HUES6 (cell line): ENCODE results near the gene ATP2B2.

ENCODE experiments used
- H3K27ac ChIP-seq: 2 replicates; pipeline ENCODE4 v1.7.0; 2013; ENCODE audit warnings: low read depth, mild to moderate bottlenecking, low read length, inconsistent platforms
- H3K27me3 ChIP-seq: 2 replicates; pipeline ENCODE4 v1.6.1; 2013; ENCODE audit warnings: low read length; ENCODE audit not compliant: control insufficient read depth, insufficient read depth
- H3K36me3 ChIP-seq: 2 replicates; pipeline ENCODE4 v1.6.1; 2013; ENCODE audit warnings: low read length; ENCODE audit not compliant: control insufficient read depth, insufficient read depth
- H3K4me1 ChIP-seq: 2 replicates; pipeline ENCODE4 v1.6.1; 2013; ENCODE audit warnings: low read length; ENCODE audit not compliant: control insufficient read depth, insufficient read depth
- H3K4me3 ChIP-seq: 2 replicates; pipeline ENCODE4 v1.5.1; 2013; ENCODE audit warnings: low read depth, low read length
- H3K9ac ChIP-seq: one replicate; pipeline ENCODE4 v1.6.1; 2013; ENCODE audit warnings: mild to moderate bottlenecking, low read length
- H3K9me3 ChIP-seq: 2 replicates; pipeline ENCODE4 v1.6.1; 2013; ENCODE audit warnings: low read depth, low read length; ENCODE audit not compliant: control insufficient read depth, insufficient read depth

Gene ATP2B2

GRCh38 chr3:10518506-10519150 is 13.2 kb upstream of the ATP2B2 start:
- H3K27me3 ChIP-seq, result peaks cover 3% of the 10 kb centered on the region; the same call in 1 of the 2 replicates
- H3K36me3 ChIP-seq, result no peaks in the 10 kb centered on the region
- H3K9ac ChIP-seq, result no peak overlapping the region
- H3K9me3 ChIP-seq, result no peaks in the 10 kb centered on the region
- H3K4me1 ChIP-seq, result peaks cover 5% of the 10 kb centered on the region; the same call in 1 of the 2 replicates
- no peak overlapping the region for H3K27ac ChIP-seq
- H3K4me3 ChIP-seq, result no peak overlapping the region

- Histone ChIP-seq H3K4me1 (peaks cover 5% of the 10 kb centered on the region; the same call in 1 of the 2 replicates), H3K4me3 (no peak overlapping the region), H3K27me3 (peaks cover 3% of the 10 kb centered on the region; the same call in 1 of the 2 replicates), H3K9me3 (no peaks in the 10 kb centered on the region), H3K36me3 (no peaks in the 10 kb centered on the region), H3K9ac (no peak overlapping the region), H3K27ac (no peak overlapping the region)
These were observed 12.2 kb upstream of the ATP2B2 start for GRCh38 chr3:10517627-10518026.

DNA sequence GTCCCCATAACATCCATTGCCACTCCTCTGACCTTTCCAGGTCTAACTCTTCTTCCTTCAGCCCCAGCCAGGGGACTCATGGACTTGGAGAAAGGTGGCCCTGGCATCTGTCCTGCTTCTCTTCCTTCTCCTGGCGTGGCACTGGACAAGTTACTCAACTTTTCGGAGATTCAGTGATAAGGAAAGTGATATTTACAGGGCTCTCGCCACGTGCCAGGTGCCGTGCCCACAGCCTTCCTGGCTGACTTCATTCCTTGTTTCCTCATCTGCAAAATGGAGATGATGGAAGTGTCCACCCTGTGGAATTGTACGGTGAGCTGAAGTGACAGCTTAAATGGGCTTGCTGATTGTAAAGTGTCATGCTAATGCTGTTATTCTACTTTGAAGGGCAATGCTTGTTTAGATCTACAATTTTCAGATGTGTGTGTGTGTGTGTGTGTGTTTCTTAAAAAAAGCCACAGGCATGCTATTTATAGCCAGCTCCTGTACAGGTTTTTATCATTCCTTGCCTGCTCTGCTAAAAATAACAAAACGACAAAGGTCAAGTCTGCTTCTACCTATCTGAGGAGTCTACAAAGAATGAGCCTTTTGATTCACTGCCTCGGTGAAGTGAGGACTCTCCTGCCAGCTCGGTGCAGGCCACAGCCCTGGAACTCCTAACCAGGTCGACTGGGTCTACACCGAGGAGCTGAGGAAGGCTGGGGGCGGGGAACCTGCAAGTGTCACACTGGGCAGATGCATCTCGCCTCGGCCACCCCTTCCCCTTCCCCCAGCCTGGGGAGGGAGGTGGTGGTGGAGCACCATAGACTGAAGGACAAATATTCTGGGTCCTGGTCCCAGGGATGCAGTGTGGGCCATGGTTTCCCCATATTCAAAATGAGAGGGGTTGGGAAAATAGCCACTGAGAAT is 11.4 kb upstream of the ATP2B2 start:
- no peaks in the 10 kb centered on the region for H3K9me3 ChIP-seq
- peaks cover 10% of the 10 kb centered on the region; the same call in 1 of the 2 replicates for H3K4me1 ChIP-seq
- no peak overlapping the region for H3K4me3 ChIP-seq
- H3K9ac ChIP-seq, result no peak overlapping the region
- no peak overlapping the region for H3K27ac ChIP-seq
- peaks cover 3% of the 10 kb centered on the region; the same call in 1 of the 2 replicates for H3K27me3 ChIP-seq
- no peaks in the 10 kb centered on the region for H3K36me3 ChIP-seq

- no peak overlapping the region for H3K27ac ChIP-seq
- H3K4me3 ChIP-seq, result no peak overlapping the region
- H3K9me3 ChIP-seq, result no peaks in the 10 kb centered on the region
These were observed 10.6 kb upstream of the ATP2B2 start for GRCh38 chr3:10515884-10516495.

DNA sequence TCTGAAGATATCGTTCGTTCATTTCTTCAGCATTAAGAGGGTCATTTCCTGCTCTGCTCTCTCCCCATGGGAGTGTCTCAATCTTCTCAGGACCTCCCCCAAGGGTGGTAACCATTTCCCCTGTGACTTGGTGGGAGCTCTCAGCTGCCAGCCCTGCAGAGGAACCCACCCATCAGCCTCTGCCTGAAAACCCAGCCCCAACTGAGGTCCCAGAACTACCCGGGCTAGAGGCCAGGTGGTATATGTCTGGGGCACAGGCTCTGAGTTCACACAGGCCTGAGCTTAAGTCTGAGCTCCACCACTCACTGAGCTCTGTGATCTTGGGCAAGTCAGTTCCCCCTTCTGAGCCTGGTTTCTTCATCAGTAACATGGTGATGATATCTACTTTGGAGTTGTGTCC is 10.0 kb upstream of the ATP2B2 start:
- Histone ChIP-seq H3K27me3 (peaks cover 3% of the 10 kb centered on the region; the same call in 1 of the 2 replicates), H3K4me1 (peaks cover 11% of the 10 kb centered on the region; the same call in 1 of the 2 replicates), H3K36me3 (no peaks in the 10 kb centered on the region), H3K9ac (no peak overlapping the region), H3K9me3 (no peaks in the 10 kb centered on the region), H3K4me3 (no peak overlapping the region), H3K27ac (no peak overlapping the region)

More at GRCh38 chr3:10515884-10516495, 10.6 kb upstream of the ATP2B2 start:
- H3K9ac ChIP-seq, result no peak overlapping the region
- H3K36me3 ChIP-seq, result no peaks in the 10 kb centered on the region
- peaks cover 3% of the 10 kb centered on the region; the same call in 1 of the 2 replicates for H3K27me3 ChIP-seq
- H3K4me1 ChIP-seq, result peaks cover 11% of the 10 kb centered on the region; the same call in 1 of the 2 replicates

DNA sequence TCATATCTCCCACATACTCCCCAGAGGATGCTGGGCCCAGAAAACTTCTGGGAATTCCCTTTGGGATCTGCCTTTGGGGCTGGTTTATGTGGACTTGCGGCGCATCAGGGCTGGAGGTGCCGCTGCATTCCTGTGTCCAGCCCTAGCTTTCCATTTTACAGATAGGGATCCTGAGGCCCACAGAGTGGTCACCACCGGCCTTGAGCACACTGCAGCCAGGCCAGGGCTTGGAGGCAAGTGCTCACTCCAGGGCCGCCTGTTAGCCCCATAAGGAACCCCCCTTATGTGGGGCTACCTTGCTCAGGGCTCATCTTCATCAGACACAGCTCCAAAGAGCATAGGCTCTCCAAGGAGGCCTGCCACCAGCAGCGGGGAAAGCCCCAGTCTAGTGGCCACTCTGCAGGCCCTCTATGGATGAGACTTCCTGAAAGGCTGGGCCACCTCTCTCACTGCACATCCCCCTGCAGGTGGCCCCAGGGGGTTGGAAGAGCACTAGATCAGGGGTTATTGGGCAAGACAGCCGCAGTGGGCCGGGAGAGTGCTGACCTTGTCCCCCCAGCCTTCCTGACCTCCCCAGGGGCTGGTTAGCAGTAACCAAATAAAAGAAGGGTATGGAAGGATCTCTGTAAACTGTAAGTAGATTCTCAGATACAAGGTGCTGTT is 9.2 kb upstream of the ATP2B2 start:
- no peaks in the 10 kb centered on the region for H3K9me3 ChIP-seq
- no peak overlapping the region for H3K9ac ChIP-seq
- peaks cover 3% of the 10 kb centered on the region; the same call in 1 of the 2 replicates for H3K27me3 ChIP-seq
- no peaks in the 10 kb centered on the region for H3K36me3 ChIP-seq
- no peak overlapping the region for H3K4me3 ChIP-seq
- peaks cover 11% of the 10 kb centered on the region; the same call in 1 of the 2 replicates for H3K4me1 ChIP-seq
- no peak overlapping the region for H3K27ac ChIP-seq

GRCh38 chr3:10513306-10513705 is 7.9 kb upstream of the ATP2B2 start:
- peaks cover 3% of the 10 kb centered on the region; the same call in 1 of the 2 replicates for H3K27me3 ChIP-seq
- H3K9me3 ChIP-seq, result no peaks in the 10 kb centered on the region
- H3K4me3 ChIP-seq, result no peak overlapping the region
- no peaks in the 10 kb centered on the region for H3K36me3 ChIP-seq
- H3K27ac ChIP-seq, result no peak overlapping the region
- peaks cover 11% of the 10 kb centered on the region; the same call in 1 of the 2 replicates for H3K4me1 ChIP-seq
- no peak overlapping the region for H3K9ac ChIP-seq

GRCh38 chr3:10512687-10513086 is 7.3 kb upstream of the ATP2B2 start:
- H3K9me3 ChIP-seq, result no peaks in the 10 kb centered on the region
- no peak overlapping the region for H3K27ac ChIP-seq
- no peak overlapping the region for H3K4me3 ChIP-seq
- H3K4me1 ChIP-seq, result peaks cover 11% of the 10 kb centered on the region; the same call in 1 of the 2 replicates
- no peak overlapping the region for H3K9ac ChIP-seq
- no peaks in the 10 kb centered on the region for H3K36me3 ChIP-seq
- H3K27me3 ChIP-seq, result peaks cover 2% of the 10 kb centered on the region; the same call in 1 of the 2 replicates

DNA sequence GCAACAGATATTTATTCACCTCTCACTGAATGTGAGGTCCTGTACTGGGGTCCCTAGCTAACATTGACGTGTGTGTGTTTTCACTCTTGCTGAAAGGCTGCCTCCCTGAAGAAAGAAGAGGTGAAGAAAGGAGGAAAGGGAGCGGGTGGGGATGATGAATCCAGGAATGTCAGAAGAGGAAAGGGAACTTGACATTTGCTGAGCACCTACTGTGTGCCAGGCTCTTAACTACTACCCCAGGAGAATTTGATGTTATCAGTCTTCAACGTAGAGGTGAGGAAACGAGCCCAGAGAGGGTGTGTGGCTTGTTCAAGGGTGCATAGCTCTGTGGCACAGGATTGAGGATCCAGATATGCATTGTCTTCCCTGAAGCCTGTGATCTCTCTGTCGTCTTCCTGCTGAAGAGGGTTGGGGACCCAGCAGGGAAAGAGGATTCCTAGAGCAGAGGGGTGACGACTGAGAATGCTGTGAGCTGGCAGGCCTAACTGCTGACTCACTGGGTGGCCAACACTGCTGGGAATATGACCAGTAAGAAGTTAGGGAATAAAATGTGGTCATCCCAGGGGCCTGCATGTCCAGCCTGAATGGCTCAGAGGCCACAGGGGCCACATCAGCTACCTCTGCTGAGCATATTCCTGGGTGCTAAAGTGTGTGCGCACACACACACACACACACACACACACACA is 6.6 kb upstream of the ATP2B2 start:
- no peaks in the 10 kb centered on the region for H3K9me3 ChIP-seq
- peaks cover 8% of the 10 kb centered on the region; the same call in 1 of the 2 replicates for H3K4me1 ChIP-seq
- H3K27me3 ChIP-seq, result no peaks in the 10 kb centered on the region
- no peak overlapping the region for H3K27ac ChIP-seq
- no peaks in the 10 kb centered on the region for H3K36me3 ChIP-seq
- no peak overlapping the region for H3K4me3 ChIP-seq
- H3K9ac ChIP-seq, result no peak overlapping the region
